K562 (cell line): ENCODE measurements around the gene EEA1. TPM values are rescaled to one million over a fixed set of nuclear protein-coding genes. Genes with fewer than 3 reads are reported as not detected.

Experiments used
- ADNP ChIP-seq: fragments of 200-800 bp; sonication (Bioruptor generic); IDR thresholded peaks from 2 replicates; pipeline ENCODE4 v1.6.1; 2016; ENCODE audit warnings: missing genetic modification characterization, missing compliant biosample characterization
- ARID2 ChIP-seq: fragments of 450-650 bp; IDR thresholded peaks from 2 replicates; pipeline ENCODE4 v1.6.1; 2017; ENCODE audit warnings: antibody characterized with exemption, mild to moderate bottlenecking
- ARID3A ChIP-seq: IDR thresholded peaks from 2 replicates; pipeline ENCODE4 v1.6.1; 2012; ENCODE audit warnings: low read depth, low read length, improper control_type of control experiment, borderline replicate concordance
- EWSR1 ChIP-seq: fragments of 450-650 bp; IDR thresholded peaks from 2 replicates; pipeline ENCODE4 v1.6.1; 2018; ENCODE audit warnings: borderline replicate concordance, mild to moderate bottlenecking, low read depth, moderate library complexity; ENCODE audit not compliant: partially characterized antibody
- IFI16 ChIP-seq: fragments of 250-450 bp; sonication (Bioruptor Pico); IDR thresholded peaks from 2 replicates; pipeline ENCODE4 v2.1.2; 2022; ENCODE audit warnings: mild to moderate bottlenecking, inconsistent platforms
- IRF2 ChIP-seq: sonication (generic); formaldehyde crosslinking; IDR thresholded peaks from 2 replicates; pipeline ENCODE4 v1.8.1; 2022; ENCODE audit warnings: mild to moderate bottlenecking, missing genetic modification reagents
- MCM3 ChIP-seq: fragments of 450-650 bp; IDR thresholded peaks from 2 replicates; pipeline ENCODE4 v1.6.1; 2016
- NFIC ChIP-seq: fragments of 450-650 bp; IDR thresholded peaks from 2 replicates; pipeline ENCODE4 v1.6.1; 2017; ENCODE audit warnings: mild to moderate bottlenecking, inconsistent platforms
- POLR2H ChIP-seq: IDR thresholded peaks from 2 replicates; pipeline ENCODE4 v1.6.1; 2016; ENCODE audit warnings: missing genetic modification characterization, low read depth, mild to moderate bottlenecking, control low read depth, missing compliant biosample characterization, moderate library complexity
- PRPF4 ChIP-seq: fragments of 200-400 bp; formaldehyde crosslinking; IDR thresholded peaks from one replicate; pipeline ENCODE4 v1.6.1; 2017; ENCODE audit warnings: low read length, low read depth, mild to moderate bottlenecking; ENCODE audit not compliant: insufficient read depth, poor library complexity, severe bottlenecking
- TCF3 ChIP-seq: sonication (generic); formaldehyde crosslinking; IDR thresholded peaks from 2 replicates; pipeline ENCODE4 v1.4.0; 2020; ENCODE audit warnings: mild to moderate bottlenecking, missing genetic modification reagents
- TEAD4 ChIP-seq, 2 experiments: sonication (generic) in 1 of 2; formaldehyde crosslinking in 1 of 2; IDR thresholded peaks; 2 replicates each; pipeline versions ENCODE4 v1.6.1 to v1.8.0; 2012 to 2022; ENCODE audit warnings: borderline replicate concordance in 1 of 2, inconsistent platforms in 1 of 2, low read length in 1 of 2, mild to moderate bottlenecking in 1 of 2, missing genetic modification reagents in 1 of 2
- ZNF212 ChIP-seq: fragments of 450-650 bp; formaldehyde crosslinking; IDR thresholded peaks from 2 replicates; pipeline ENCODE4 v1.4.0; 2020; ENCODE audit warnings: mild to moderate bottlenecking
- polyA plus RNA-seq, 8 experiments: library from polyadenylated mRNA; depleted of rRNA in 4 of 8; stranded (reverse) in 5 of 8; unstranded in 3 of 8; fragments of >200 nt; fragmentation: Nextera tagmentation in 2 of 8; fragmentation: Illumina TruSeq in 1 of 8; extraction: Ambion mirVana in 2 of 8; extraction: Trizol in 1 of 8; gene quantifications; 2 replicates each; pipeline versions ENCODE4 v1.2.1 to v1.2.3, GENCODE V29; 2011 to 2014; ENCODE audit warnings: inconsistent platforms in 1 of 8, missing spikeins in 1 of 8
- total RNA-seq, 7 experiments: library from RNA; depleted of rRNA in 6 of 7; stranded (reverse); fragments of >200 nt in 6 of 7; fragmentation: Illumina TruSeq in 2 of 7; extraction: Trizol in 2 of 7; gene quantifications; 2 replicates each; pipeline versions ENCODE4 v1.2.1 to v1.2.3, GENCODE V29; 2011 to 2021; ENCODE audit warnings: low replicate concordance in 1 of 7
- TF ChIP-seq, protein P1 (sequence below): fragments of 150-350 bp; conservative IDR thresholded peaks from 2 replicates; pipeline ENCODE4 v1.6.1; 2014; ENCODE audit warnings: low read length
- TF ChIP-seq, protein P2 (sequence below): sonication (generic); formaldehyde crosslinking; IDR thresholded peaks from 2 replicates; pipeline ENCODE4 v1.8.0; 2022; ENCODE audit warnings: missing genetic modification reagents, mild to moderate bottlenecking, borderline replicate concordance
- TF ChIP-seq, protein P3 (sequence below): IDR thresholded peaks from 3 replicates; pipeline ENCODE4 v1.6.1; 2011; ENCODE audit warnings: borderline replicate concordance, mild to moderate bottlenecking; ENCODE audit not compliant: insufficient read length, insufficient read depth

EEA1 gene
- total and polyA plus RNA-seq, 9 of the 15 experiments (the other 6 are each of a cell fraction or from before 2014, with no cell fraction given): 3.5 to 17.1 (median 7.5) TPM

- TF ChIP-seq, protein P1, sequence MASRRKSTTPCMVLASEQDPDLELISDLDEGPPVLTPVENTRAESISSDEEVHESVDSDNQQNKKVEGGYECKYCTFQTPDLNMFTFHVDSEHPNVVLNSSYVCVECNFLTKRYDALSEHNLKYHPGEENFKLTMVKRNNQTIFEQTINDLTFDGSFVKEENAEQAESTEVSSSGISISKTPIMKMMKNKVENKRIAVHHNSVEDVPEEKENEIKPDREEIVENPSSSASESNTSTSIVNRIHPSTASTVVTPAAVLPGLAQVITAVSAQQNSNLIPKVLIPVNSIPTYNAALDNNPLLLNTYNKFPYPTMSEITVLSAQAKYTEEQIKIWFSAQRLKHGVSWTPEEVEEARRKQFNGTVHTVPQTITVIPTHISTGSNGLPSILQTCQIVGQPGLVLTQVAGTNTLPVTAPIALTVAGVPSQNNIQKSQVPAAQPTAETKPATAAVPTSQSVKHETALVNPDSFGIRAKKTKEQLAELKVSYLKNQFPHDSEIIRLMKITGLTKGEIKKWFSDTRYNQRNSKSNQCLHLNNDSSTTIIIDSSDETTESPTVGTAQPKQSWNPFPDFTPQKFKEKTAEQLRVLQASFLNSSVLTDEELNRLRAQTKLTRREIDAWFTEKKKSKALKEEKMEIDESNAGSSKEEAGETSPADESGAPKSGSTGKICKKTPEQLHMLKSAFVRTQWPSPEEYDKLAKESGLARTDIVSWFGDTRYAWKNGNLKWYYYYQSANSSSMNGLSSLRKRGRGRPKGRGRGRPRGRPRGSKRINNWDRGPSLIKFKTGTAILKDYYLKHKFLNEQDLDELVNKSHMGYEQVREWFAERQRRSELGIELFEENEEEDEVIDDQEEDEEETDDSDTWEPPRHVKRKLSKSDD: no peak
- peak; percentile 53 for TF ChIP-seq PRPF4
- peak; percentile 3; the same call in 1 of the 2 replicates for TF ChIP-seq TCF3
- no peak for TF ChIP-seq ZNF212
- TF ChIP-seq ADNP (tag): no peak
- TF ChIP-seq ARID3A: no peak
- peak; percentile 78 for TF ChIP-seq POLR2H (tag)
- TF ChIP-seq IRF2 (CRISPR knock-in tag): no peak
- peak; percentile 53; the same call in 1 of the 2 replicates for TF ChIP-seq NFIC
- TF ChIP-seq EWSR1: no peak
- no peak for TF ChIP-seq ARID2
- TF ChIP-seq MCM3: no peak
- TF ChIP-seq, protein P2, sequence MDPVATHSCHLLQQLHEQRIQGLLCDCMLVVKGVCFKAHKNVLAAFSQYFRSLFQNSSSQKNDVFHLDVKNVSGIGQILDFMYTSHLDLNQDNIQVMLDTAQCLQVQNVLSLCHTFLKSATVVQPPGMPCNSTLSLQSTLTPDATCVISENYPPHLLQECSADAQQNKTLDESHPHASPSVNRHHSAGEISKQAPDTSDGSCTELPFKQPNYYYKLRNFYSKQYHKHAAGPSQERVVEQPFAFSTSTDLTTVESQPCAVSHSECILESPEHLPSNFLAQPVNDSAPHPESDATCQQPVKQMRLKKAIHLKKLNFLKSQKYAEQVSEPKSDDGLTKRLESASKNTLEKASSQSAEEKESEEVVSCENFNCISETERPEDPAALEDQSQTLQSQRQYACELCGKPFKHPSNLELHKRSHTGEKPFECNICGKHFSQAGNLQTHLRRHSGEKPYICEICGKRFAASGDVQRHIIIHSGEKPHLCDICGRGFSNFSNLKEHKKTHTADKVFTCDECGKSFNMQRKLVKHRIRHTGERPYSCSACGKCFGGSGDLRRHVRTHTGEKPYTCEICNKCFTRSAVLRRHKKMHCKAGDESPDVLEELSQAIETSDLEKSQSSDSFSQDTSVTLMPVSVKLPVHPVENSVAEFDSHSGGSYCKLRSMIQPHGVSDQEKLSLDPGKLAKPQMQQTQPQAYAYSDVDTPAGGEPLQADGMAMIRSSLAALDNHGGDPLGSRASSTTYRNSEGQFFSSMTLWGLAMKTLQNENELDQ (CRISPR knock-in tag): peak; percentile 38; the same call in 1 of the 2 replicates
- peak; percentile 28; the same call in 1 of the 2 replicates for TF ChIP-seq TEAD4 (IDR thresholded peaks at IDR 0.05; ENCODE audit: low read length)
- TF ChIP-seq TEAD4 (CRISPR knock-in tag; IDR thresholded peaks at IDR 0.05; ENCODE audit: borderline replicate concordance): no peak
- TF ChIP-seq, protein P3, sequence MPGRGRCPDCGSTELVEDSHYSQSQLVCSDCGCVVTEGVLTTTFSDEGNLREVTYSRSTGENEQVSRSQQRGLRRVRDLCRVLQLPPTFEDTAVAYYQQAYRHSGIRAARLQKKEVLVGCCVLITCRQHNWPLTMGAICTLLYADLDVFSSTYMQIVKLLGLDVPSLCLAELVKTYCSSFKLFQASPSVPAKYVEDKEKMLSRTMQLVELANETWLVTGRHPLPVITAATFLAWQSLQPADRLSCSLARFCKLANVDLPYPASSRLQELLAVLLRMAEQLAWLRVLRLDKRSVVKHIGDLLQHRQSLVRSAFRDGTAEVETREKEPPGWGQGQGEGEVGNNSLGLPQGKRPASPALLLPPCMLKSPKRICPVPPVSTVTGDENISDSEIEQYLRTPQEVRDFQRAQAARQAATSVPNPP: no peak
- TF ChIP-seq IFI16 (CRISPR knock-in tag): no peak
Observed at GRCh38 chr12:92928962-92929915, at the start of gene EEA1 (continued).
